Embryonic facial prominence (tissue), 1 donor: Measurements from ENCODE around the gene RNF186.
"Not testable (repeated sequence)": the region's sequence is repeated elsewhere in the genome, so short reads cannot be mapped to it uniquely, and the experiment has no call there.

Experiments used
- DNase-seq: peaks from one replicate; pipeline ENCODE4 v3.0.0-alpha.2; 2016; ENCODE audit errors: extremely low spot score

Gene RNF186

DNA sequence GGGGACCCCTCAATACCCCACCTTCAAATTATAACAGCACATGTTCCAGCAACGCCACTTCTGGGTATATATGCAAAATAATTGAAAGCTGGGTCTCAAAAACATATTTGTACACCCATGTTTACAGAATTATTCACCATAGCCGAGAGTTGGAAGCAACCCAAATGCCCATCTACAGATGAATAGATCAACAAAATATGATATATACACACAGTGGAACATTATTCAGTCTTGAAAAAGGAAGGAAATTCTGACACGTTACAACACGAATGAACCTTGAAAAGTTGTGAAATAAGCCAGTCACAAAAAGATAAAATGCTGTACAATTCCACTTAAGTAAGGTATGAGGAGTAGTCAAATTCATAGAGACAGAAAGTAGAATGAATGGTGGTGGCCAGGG lies 20.5 kb downstream of the RNF186 start:
- no peak for DNase-seq

DNA sequence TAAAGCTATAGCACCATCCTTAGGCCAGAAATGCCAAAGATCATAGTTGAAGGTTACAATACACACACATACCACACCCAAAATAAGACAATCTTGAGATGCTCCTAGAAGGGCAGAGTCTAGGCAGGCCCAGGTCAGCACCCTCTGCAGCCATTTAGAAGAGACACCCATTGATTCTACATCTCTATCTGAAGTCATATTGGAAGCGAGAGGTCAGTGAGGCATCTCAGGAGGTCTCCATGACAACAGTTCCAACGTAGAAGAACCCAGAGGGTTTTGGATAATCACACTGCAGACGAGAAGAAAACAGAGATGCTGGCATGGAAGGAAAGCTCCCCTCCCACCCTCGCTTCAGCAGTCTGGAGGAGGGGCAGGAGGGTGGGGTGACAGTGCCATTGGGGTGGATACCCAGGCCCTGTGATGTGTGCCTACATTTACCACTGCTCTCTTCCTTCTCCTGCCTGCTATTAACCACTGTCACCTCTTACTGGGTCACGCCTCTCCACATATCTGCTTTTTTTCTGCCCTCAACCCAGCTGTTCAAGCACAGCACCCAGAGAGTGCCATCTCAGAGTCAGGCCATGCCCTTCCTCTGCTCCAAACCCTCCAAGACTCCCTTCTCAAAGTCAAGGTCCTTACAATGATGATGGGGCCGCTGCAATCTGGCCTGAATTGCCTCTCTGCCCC lies 21.6 kb downstream of the RNF186 start:
- no peak for DNase-seq

DNA sequence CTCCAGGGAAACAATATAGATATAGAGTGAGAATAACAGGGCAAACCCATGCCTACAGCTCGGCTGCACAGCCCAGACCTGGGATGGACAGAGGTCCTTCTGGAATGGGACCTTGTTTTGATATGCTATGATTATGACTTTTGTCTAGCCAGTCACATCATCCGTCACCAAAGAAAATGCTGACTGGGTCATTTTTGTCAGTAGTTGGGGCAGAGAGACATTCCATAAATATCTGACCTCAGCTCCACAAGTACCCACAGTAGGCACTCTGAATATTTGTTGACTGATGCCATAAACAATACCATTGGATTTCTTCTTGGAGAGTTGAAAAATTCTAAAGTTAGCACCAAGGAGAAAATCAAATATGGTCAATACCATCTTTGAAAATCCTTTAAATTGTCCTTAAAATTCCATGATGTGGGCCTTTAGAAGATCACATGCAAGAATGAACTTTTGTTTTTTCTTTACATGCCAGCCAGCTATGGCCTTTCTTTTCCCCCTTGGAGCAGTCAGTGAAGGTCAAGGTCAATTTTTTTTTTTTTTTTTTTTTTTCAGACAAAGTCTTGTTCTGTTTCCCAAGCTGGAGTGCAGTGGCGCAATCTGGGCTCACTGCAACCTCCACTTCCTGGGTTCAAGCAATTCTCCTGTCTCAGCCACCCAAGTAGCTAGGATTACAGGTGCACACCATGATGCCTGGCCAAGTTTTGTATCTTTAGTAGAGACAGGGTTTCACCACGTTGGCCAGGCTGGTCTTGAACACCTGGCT lies 22.7 kb downstream of the RNF186 start:
- DNase-seq, result no peak

DNA sequence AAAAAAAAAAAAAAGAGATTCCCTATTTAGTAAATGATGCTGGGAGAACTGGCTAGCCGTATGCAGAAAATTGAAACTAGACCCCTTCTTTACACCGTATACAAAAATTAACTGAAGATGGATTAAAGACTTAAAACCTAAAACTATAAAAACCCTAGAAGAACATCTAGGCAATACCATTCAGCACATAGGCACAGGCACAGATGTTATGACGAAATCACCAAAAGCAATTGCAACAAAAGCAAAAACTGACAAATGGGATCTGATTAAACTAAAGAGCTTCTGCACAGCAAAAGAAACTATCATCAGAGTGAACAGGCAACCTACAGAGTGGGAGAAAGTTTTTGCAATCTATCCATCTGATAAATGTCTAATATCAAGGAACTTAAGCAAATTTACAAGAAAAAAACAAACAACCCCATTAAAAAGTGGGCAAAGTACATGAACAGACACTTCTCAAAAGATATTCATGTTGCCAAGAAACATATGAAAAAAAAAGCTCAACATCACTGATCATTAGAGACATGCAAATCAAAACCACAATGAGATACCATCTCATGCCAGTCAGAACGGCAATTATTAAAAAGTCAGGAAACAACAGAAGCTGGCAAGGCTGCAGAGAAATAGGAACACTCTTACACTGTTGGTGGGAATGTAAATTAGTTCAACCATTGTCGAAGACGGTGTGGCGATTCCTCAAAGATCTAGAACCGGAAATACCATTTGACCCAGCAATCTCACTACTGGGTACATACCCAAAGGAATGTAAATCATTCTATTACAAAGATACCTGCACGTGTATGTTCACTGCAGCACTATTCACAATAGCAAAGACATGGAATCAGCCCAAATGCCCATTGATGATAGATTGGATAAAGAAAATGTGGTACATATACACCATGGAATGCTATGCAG lies 24.8 kb downstream of the RNF186 start:
- not testable (repeated sequence) for DNase-seq

DNA sequence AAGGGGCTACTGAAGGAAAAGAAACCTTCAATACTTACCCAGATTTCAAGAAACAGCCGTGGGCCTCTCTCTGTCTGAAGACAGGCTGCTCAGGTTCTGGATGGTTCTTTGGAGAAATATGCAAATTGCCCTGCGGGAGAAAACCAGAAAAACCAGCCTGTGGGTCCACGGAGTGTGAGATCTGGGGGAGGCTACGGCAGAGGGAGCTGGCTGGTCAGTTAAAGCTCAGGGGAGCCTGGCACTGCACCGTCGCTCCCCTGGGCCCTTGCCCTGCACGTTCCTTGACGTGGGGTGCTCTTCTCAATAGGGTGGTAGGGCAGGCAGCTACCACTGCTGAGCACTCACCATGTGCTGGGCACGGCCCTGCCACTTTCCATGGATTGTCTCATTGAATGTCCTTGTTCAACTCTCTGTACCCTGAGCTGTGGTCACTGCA lies 28.1 kb downstream of the RNF186 start:
- DNase-seq, result no peak

DNA sequence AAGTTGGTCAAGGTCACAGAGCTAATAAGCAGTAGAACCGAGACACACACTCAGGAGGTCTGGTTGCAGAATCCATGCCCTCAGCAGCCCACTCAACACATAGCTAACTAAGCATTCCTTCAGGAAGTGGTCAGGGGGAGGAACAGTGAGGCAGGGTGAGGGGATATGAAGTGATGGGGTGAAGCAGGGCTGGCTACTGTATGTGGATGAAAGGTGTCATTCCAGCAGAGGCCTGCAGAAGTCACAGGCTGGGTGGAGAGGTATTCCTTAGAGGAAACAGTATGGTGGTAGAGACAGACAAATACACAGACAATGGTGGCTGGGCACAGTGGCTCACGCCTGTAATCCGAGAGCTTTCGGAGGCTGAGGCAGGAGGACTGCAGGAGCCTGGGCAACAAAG lies 29.4 kb downstream of the RNF186 start:
- no peak for DNase-seq

DNA sequence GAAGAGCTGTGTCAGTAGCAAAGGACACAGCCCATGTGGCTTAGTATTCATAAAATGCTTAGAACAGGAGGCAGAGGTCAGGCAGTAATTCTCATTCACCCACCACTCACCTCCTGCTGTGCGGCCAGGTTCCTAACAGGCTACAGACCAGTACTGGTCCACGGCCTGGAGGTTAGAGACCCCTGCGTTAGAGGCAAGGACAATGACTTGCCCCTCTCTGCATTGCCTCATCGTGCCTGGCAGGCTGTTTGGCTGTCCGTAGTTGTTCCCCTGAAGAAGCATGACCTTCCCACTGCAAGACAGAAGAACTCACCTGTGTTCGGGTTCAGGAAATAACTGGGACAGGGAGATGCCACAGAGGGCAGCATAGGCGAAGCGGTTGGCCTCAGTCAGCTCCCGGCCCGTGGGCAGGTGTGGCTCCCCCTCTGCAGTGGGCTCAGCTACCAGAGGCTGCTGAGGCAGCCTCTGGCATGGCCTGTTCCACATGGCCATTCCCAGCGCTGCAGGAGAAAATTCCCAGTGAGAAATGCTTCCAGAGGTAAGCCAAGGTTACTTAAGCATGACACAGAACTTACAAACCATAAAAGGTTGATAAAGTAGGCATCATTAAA lies 34.7 kb downstream of the RNF186 start:
- DNase-seq, result no peak

DNA sequence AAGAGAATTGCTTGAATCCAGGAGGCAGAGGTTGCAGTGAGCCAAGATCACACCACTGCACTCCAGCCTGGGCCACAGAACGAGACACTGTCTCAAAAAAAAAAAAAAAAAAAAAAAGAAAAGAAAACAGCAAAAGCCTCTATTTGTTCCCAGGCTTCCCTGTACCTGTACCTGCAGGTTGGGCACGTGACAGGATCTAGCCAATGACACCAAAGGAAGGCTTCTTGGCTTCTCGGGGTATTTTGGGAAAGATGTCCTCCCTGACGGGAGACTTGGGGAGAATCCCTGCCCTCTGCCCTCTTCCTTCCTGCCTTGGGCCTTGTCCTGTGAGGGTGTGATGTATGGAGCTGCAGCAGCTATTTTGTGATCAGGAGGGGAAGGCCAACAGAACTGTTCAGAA lies 38.1 kb downstream of the RNF186 start:
- no peak for DNase-seq

DNA sequence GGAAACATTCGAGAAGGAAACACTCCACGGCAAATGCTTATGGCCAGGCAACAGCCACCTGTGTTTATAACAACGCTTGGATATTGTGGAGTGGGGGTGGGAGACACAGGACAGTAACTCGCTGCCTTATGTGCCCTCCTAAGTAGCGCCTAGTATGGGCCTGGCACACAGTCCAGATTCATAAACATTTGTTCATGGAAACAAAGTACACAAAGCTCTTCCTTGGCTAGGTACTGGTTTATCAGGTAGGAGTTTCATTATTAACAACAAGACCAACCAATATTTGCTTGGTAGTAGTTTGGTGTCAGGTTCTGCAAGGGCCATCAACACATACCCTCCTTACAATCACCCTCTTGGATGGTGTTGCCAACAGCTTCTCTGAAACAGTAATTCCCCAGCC lies 38.8 kb downstream of the RNF186 start:
- no peak for DNase-seq

DNA sequence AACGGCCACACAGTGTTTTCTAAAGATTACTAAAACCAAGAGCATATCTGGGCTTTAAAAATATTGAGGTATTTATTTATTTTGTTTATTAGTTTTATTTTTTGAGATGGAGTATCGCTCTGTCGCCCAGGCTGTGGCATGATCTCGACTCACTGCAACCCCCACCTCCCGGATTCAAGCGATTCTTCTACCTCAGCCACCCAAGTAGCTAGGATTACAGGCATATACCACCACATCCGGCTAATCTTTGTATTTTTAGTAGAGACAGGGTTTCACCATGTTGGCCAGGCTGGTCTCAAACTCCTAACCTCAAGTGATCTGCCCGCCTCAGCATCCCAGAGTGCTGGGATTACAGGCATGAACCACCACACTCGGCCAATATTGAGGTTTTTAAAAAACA lies 39.3 kb downstream of the RNF186 start:
- no peak for DNase-seq

DNA sequence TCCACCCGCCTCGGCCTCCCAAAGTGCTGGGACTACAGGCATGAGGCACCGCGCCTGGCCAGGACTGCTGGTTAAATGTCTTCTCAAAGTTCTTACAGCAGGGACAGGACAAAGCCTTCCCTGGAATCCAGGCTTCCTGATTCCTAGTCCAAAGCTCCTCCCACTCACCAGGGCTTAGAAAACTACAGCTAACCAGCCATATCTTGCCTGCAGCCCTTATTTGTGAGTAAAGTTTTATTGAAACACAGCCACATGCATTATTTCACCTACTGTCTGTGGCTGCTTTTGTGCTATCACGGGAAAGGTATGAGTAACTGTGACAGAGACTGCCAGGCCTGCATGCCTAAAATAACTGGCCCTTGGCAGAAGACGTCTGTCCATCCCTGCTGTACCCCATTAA lies 39.8 kb downstream of the RNF186 start:
- DNase-seq, result no peak

DNA sequence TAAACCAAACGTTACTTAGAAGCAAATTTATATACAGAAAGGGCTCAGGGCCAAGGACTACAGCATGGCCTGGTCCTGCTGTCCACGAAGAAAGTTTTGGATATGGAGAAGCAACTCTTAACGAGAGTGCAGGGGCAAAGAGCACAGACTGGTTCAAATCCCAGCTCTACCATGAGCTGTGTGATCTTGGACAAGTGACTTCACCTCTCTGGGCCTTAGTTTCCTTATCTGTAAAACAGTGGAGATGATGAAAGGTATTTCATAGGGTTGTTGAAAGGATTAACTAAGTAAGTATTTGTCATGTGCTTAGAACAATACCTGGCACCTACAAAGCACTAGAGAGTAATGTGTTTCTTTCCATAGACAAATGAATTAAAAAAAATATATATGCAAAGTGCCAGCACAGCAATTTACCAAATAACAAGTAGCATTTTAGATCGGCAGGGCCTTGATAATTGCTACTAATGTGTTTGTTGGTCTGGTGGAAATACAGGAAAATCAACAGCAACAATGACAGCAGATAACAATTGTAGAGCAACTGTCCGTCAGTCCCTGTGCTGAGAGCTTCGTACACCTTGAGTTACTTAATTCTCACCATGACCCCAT lies 40.8 kb downstream of the RNF186 start:
- no peak for DNase-seq

DNA sequence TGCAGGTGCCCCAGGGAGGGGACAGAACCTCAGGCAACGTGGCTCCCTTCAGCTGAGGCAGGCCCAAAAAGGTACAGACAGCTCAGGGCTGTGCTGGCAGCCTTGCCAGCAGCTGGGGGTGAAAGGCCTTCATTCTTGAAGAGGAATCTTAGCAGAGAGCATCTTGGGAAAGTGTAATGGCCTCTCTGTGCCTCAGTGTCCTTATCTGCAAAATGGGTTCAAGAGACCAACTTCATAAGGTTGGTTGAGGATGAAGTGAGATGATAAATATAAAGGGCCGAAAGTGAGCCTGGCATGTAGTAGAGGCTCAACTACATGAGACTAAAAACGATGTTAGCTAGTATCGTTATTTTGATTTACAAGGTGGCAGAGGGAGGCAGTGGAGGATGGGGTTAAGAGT lies 41.6 kb downstream of the RNF186 start:
- DNase-seq, result no peak

DNA sequence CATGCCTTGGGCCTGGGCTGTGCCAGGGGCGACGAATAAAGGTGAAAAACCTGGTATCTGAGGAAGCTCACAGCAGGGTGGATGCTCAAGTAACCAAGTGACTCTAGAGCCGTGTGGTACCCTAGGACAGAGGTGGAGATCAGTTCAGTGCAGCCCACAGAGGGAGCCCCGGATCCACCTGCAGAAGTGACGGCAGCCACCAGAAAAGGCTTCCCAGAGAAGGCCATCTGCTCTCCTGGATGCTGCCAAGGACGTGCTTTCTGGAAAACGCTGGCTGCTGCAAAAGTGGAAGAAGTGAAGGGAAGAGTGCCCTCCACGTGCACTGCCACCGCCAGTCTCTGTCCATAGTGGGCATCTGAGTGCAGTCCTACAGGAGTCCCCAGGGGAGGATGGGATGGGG lies 43.0 kb downstream of the RNF186 start:
- DNase-seq, result no peak

DNA sequence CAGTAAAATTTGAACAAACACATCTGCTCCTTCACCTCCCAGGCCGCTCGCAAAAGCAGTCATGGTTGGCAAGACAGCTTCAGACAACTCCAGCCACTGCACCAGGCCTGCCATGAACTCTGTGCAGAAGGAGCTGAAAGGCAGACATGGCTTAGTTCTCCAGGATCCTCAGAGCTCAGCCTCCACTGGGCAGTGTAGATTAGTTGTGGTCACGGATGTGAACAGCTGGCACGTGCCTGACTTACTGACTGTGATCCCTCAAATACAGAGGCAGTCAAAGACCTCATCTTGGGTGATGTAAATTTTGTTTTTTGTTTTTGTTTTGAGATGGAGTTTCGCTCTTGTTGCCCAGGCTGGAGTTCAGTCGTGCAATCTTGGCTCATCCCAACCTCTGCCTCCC lies 43.7 kb downstream of the RNF186 start:
- DNase-seq, result no peak

DNA sequence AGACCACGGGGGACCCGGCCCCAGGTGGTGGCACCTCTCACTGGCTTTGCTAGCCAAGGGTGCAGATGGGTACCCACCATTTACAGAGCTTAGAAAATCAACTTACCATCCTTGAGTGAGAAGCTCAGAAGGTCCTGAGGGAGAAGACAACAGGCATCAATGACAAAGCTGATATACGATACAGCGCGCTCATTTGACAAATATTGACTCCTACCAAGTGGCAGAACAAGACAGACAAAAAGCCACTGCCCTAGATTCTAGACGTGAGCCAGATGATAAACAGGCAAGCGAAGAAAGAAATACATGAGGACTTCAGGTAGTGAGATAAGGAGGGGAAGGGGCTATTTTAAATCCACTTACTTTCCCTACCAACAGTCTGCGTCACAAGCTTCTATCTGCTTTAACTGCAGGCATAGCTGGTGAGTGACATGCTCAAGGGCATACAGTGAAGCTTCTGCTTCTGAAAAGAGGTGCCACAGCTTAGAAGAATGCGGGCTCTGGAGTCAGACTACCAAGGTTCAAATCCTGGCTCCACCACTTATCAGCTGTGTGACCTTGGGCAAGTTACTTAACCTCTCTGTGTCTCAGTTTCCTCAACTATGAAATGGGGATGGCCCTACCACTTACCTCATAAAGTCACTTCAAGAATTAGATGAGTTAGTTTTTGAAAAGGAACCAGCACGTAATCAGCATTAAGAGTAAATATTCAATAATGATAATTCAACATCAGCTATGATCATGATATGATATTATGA lies 44.5 kb downstream of the RNF186 start:
- no peak for DNase-seq

DNA sequence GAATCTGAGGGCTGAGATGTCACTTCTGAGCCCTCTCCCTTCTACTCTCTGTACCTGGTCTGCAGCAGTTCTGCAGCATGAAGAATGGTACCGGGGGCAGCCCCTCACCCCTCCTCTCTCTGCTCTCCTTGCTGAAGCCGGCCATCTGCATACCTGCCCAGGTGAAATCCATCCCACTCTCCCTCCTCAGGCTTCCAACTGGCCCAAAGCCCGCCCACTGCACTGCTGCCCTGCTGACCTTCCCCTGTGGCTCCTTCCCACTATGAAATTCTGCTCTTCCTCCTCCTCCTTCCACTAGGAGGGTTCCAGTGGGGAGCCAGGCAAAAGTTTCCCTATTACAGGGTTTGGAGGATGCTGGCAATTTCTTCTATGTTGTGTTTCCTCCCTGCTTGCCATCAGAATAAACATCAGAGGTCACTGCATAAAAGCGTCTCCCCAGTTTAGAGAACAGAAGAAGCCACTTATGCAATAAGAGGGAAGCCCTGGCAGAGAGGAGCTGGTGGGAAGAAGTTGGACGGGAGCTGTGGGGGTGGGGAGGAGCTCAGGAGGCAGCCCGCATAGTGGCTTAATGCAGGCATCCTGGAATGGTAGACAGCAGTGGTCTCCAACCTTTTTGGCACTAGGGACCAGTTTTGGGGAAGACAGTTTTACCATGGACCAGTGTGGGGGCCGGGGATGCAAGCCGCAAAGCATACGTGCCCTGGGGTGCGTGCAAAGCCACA lies 45.7 kb downstream of the RNF186 start:
- no peak for DNase-seq

DNA sequence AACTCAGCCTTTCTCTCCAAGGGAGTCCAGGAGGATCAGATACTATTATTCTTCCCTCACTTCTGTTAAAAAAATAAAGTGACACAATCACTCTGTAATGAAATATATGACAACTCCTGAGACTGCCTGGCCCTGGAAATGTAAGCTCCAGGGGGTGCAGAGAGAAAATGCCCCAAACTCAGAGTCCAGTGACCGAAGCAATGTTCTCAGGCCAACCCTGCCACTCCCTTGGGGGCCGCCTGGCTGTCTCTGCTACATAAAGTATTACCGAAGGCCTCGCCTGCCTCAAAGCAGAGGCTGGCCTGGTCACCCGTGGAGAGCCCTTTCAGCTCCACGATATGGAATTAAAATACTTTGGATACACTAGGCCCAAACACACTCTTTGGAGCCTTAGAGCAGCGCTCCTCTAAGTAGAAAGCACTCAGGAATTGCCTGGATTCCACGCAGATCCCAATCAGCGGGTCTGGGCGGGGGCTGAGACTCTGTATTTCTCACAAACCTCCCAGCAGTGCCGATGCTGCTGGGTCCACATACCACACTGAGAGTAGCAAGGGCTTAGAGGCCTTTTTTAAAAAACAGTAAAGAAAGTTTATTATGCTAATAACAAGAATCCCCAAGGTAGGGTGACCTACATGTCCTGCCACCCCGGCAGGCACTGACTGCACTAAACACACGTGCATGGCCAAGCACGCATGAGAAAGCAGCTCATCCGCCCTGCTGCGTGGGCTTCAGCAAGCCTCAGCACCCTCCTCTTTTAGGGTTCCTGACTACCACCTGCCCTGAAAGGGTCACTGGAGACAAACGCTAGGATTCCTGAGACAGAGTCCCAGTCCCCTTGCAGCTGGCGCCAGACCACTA lies 46.5 kb downstream of the RNF186 start:
- no peak for DNase-seq

DNA sequence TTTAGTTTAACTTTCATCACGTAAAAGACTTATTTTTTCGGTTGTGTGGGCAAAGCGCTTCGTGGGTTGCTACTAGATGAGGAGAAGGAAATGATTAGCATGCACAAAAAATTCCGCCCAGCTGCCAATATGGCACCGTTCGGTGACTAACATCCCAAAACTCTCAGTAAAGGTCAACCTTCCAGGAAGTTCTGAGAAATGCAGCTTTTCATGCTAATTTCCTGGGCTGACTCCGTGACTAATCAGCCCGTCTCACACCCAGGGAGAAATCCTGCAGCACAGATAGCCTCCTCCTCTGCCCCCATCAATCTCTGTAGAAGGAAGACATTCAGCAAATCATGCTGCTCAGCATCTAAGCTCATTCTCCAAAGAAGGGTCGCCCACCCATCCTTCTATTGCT lies 49.5 kb downstream of the RNF186 start:
- no peak for DNase-seq
